D721Med (cell line): Measurements from ENCODE around the gene ZFYVE9.

Source experiments
- DNase-seq: peaks from one replicate; pipeline ENCODE4 v3.0.0; 2011; ENCODE audit warnings: low spot score; ENCODE audit not compliant: insufficient read length
- FAIRE-seq: peaks from 2 replicates; lab custom pipeline; 2011; peaks lifted over from hg19 to GRCh38; lab: Jason Lieb, UNC
- CTCF ChIP-seq: IDR thresholded peaks from 2 replicates; pipeline ENCODE4 v1.5.1; 2012; ENCODE audit warnings: mild to moderate bottlenecking, control low read depth; ENCODE audit not compliant: insufficient read depth; ENCODE audit errors: missing control alignments

ZFYVE9 gene

GRCh38 chr1:52153898-52154297 lies 12.0 kb downstream of the ZFYVE9 start:
- no peak for DNase-seq
- FAIRE-seq = no peak

GRCh38 chr1:52156460-52156859 lies 14.6 kb downstream of the ZFYVE9 start:
- TF ChIP-seq CTCF = no peak
- DNase-seq (no peak), FAIRE-seq (no peak)

More at GRCh38 chr1:52153898-52154297, 12.0 kb downstream of the ZFYVE9 start:
- no peak for TF ChIP-seq CTCF

- FAIRE-seq = no peak
- DNase-seq = no peak
- no peak for TF ChIP-seq CTCF
These were observed 15.7 kb downstream of the ZFYVE9 start for GRCh38 chr1:52157582-52157981.

- TF ChIP-seq CTCF = no peak
- no peak for FAIRE-seq
- no peak for DNase-seq
These were observed 16.3 kb downstream of the ZFYVE9 start for GRCh38 chr1:52158218-52158617.

- DNase-seq (no peak), FAIRE-seq (no peak)
- TF ChIP-seq CTCF = no peak
These were observed 17.3 kb downstream of the ZFYVE9 start for GRCh38 chr1:52159033-52159789.

GRCh38 chr1:52162947-52163346 lies 21.1 kb downstream of the ZFYVE9 start:
- no peak for TF ChIP-seq CTCF
- no peak for FAIRE-seq
- no peak for DNase-seq

- FAIRE-seq (no peak), DNase-seq (no peak)
- no peak for TF ChIP-seq CTCF
These were observed 22.7 kb downstream of the ZFYVE9 start for GRCh38 chr1:52164604-52165003.
